Measurements from ENCODE around the gene STK17A.

Gene STK17A

GRCh38 chr7:43629857-43630256, 46.9 kb downstream of the STK17A start:
- intact Hi-C loops (cut with DNase I; ENCODE audit: low total_unique reads): no loop called here
- TF ChIP-seq, protein P1, sequence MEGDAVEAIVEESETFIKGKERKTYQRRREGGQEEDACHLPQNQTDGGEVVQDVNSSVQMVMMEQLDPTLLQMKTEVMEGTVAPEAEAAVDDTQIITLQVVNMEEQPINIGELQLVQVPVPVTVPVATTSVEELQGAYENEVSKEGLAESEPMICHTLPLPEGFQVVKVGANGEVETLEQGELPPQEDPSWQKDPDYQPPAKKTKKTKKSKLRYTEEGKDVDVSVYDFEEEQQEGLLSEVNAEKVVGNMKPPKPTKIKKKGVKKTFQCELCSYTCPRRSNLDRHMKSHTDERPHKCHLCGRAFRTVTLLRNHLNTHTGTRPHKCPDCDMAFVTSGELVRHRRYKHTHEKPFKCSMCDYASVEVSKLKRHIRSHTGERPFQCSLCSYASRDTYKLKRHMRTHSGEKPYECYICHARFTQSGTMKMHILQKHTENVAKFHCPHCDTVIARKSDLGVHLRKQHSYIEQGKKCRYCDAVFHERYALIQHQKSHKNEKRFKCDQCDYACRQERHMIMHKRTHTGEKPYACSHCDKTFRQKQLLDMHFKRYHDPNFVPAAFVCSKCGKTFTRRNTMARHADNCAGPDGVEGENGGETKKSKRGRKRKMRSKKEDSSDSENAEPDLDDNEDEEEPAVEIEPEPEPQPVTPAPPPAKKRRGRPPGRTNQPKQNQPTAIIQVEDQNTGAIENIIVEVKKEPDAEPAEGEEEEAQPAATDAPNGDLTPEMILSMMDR (IDR thresholded peaks at IDR 0.05): no peak
- no peaks in the 10 kb centered on the region for H3K9me3 ChIP-seq
- H3K4me3 ChIP-seq: no peak overlapping the region
- H3K36me3 ChIP-seq: peaks cover 9 to 37% (median 22%) of the 10 kb centered on the region in 3 donors
- H3K27me3 ChIP-seq: no peaks in the 10 kb centered on the region
- peaks cover 0 to 32% (median 12%) of the 10 kb centered on the region in 4 donors for H3K4me1 ChIP-seq
- no peak for DNase-seq
- no peak overlapping the region for H3K27ac ChIP-seq

GRCh38 chr7:43630482-43630881, 47.6 kb downstream of the STK17A start:
- no peak for DNase-seq
- Histone ChIP-seq H3K36me3 (peaks cover 9 to 37% (median 20%) of the 10 kb centered on the region in 3 donors), H3K4me3 (no peak overlapping the region), H3K9me3 (no peaks in the 10 kb centered on the region), H3K4me1 (peaks cover 0 to 29% (median 10%) of the 10 kb centered on the region in 4 donors), H3K27ac (no peak overlapping the region), H3K27me3 (no peaks in the 10 kb centered on the region)
- TF ChIP-seq, protein P1 (IDR thresholded peaks at IDR 0.05): no peak
- intact Hi-C loops (cut with DNase I; ENCODE audit: low total_unique reads): no loop called here

- TF ChIP-seq, protein P1 (IDR thresholded peaks at IDR 0.05): no peak
- Histone ChIP-seq H3K4me1 (peaks cover 0 to 29% (median 6%) of the 10 kb centered on the region in 4 donors), H3K27me3 (no peaks in the 10 kb centered on the region)
Measured at GRCh38 chr7:43631559-43631958, 48.7 kb downstream of the STK17A start.

GRCh38 chr7:43632746-43633145, 49.8 kb downstream of the STK17A start:
- Histone ChIP-seq H3K9me3 (no peaks in the 10 kb centered on the region), H3K27me3 (no peaks in the 10 kb centered on the region), H3K4me1 (peaks cover 0 to 32% (median 4%) of the 10 kb centered on the region in 4 donors), H3K36me3 (peaks cover 9 to 33% (median 29%) of the 10 kb centered on the region in 3 donors), H3K27ac (no peak overlapping the region), H3K4me3 (no peak overlapping the region)
- intact Hi-C loops (cut with DNase I; ENCODE audit: low total_unique reads): no loop called here
- TF ChIP-seq, protein P1 (IDR thresholded peaks at IDR 0.05): no peak
- no peak for DNase-seq

More at GRCh38 chr7:43631559-43631958, 48.7 kb downstream of the STK17A start:
- DNase-seq: no peak
- intact Hi-C loops (cut with DNase I; ENCODE audit: low total_unique reads): no loop called here
- no peaks in the 10 kb centered on the region for H3K9me3 ChIP-seq
- H3K4me3 ChIP-seq: no peak overlapping the region
- peak overlapping the region in 1 of 2 donors; percentile 36 for H3K27ac ChIP-seq
- peaks cover 9 to 37% (median 20%) of the 10 kb centered on the region in 3 donors for H3K36me3 ChIP-seq

GRCh38 chr7:43634384-43634783, 51.5 kb downstream of the STK17A start:
- Histone ChIP-seq H3K4me3 (no peak overlapping the region), H3K9me3 (no peaks in the 10 kb centered on the region), H3K36me3 (peaks cover 9 to 29% (median 27%) of the 10 kb centered on the region in 3 donors), H3K27ac (no peak overlapping the region), H3K27me3 (no peaks in the 10 kb centered on the region), H3K4me1 (peaks cover 0 to 49% (median 6%) of the 10 kb centered on the region in 4 donors)
- TF ChIP-seq, protein P1 (IDR thresholded peaks at IDR 0.05): no peak
- intact Hi-C loops (cut with DNase I; ENCODE audit: low total_unique reads): no loop called here
- no peak for DNase-seq

DNA sequence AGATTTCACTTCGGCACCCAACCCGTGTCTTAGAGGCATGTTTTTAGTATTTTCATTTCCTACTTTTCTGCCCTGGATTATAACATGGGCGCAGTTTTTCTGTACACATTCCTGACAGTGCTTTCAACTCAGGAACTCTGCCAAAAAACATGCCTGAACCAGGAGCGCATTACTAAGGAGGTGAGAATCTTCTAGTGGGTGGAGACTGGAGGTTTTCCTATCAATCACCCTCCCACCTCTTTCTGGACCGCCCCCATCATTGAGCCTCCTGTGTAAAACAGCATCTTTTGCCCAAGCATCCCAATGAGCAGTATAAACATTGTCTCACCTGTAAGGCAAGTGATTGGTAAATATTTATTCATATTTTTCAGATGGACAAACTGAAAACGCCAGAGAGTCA, 53.2 kb downstream of the STK17A start:
- H3K36me3 ChIP-seq: peaks cover 0 to 29% (median 20%) of the 10 kb centered on the region in 3 donors

More for the DNA sequence above, 53.2 kb downstream of the STK17A start:
- intact Hi-C loops (cut with DNase I; ENCODE audit: low total_unique reads): no loop called here
- Histone ChIP-seq H3K9me3 (no peaks in the 10 kb centered on the region), H3K27ac (peak overlapping the region; percentile 21 to 44), H3K4me1 (peaks cover 0 to 64% (median 18%) of the 10 kb centered on the region in 4 donors), H3K4me3 (no peak overlapping the region), H3K27me3 (no peaks in the 10 kb centered on the region)
- TF ChIP-seq, protein P1 (IDR thresholded peaks at IDR 0.05): no peak
- no peak for DNase-seq

All from tibial artery (tissue), 4 donors.